Smooth muscle cell of the brain vasculature (primary cell): Measurements from ENCODE around the gene MAD2L2.

Experiments
- DNase-seq: peaks from one replicate; pipeline ENCODE4 v3.0.0-alpha.2; 2012; ENCODE audit warnings: low read depth, low spot score

MAD2L2 gene

DNA sequence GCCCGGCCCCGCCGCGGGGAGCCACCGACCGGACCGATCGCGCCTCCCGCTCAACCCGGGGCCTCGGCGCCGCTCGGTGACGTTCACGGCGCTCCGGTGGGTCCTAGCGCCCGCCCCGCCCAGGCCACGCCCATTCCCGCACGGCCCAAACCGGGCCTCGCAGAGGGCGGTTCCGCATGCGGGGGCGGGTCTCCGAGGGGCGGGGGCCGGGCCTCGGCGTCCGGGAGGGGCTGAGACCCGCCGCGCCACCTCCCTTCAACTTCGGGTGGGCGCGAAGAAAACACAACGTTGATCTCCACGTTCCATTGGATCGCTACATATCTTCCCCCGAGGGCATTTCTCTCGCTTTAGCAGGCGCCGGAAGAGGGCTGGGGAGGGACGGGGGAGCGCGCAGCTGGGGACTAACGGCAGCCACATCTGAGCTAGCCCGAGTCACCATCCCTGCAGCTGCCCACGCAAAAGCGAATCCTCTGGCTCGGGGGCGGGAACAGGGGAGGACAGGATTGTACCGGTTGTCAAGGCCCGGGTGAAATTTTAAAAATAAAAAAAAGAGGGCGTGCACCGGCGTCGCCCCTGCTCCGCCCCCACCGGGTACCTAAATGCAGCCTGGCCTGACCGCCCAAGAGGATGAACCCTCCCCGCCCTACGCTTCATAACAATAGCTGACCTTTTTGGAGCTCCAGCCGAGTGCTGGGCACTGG lies at the start of gene MAD2L2:
Gene MAD2L2 (minus strand): TSS at position 78 of the 701 bp plus-strand sequence. CDS start 547 bp downstream, outside the sequence.
- peak; percentile 36 for DNase-seq

DNA sequence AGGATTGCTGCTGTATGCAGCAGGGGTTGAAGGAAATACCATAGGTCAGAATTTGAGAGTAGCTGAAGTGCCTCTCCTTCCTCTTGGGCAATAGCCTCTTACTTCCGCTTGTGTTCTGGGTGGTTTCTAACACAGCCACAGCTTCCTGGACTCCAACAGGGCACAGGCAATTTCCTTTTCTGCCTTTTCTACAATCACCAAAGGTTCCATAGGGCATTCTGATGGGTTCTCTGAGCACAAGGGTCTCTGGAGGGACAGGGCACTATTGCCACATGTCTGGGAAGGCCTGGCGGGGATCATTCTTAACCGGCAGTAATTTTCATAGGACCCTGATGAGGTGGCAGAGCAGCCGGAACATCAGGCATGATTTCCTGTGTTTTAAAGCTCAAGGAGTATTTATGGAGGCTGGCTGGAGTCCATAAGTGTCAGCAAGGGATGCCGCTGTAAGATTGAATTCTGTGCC lies 49.5 kb upstream of the MAD2L2 start:
- no peak for DNase-seq

DNA sequence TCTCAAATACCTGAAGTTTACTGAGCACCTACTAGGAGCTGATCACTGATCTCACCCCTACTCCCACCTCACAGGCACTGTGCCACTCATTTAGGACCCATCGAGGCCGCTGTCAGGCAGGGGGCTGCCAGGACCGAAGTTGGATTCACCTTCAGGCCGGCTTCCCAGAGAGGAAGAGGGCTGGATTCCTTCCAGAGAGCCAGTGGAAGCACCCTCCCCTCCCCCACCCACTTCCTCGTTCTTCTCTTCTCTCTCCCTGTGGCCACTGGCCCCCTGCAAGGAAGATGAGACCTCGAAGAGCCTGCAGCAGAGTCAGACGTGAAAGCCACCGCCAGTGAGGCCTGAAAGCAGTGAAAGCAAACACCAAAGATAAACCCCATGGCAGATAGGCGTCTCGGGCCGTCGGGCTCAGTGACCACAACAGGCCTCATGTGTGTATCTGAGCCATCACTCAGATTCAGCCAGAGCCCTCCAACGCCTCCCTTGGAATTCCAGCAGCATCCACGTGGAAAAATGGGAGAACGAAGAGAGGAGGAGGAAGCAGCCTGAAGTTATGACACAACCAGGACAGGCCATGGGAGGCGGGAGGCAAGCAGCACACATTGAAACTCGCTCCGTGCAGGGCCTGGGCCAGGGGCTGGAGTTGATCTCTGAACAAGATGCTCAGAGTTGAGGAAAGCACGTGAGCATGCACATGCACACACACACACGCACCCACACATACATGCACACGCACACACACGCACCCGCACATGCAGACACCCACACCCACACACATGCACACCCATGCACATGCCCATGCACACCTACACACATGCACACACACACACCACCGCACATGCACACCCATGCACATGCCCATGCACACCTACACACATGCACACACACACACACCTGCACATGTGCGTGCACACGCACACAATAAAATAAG lies 48.8 kb upstream of the MAD2L2 start:
- no peak for DNase-seq

DNA sequence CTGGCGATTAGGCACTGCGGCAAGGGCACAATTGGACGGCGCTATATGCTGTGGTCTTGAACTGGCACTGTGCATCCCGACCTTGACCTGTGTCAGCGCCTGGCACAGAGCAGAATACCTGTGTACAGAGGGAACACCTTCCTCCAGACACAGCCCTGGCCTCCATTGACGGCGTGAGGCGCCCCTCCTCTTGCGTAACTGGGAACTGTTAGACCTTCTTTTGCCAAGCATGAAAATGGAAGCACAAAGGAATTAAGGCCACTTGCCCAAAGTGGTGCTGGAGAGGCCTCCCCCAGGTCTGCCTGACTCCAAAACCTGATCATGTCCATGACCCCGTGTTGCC lies 48.2 kb upstream of the MAD2L2 start:
- no peak for DNase-seq

DNA sequence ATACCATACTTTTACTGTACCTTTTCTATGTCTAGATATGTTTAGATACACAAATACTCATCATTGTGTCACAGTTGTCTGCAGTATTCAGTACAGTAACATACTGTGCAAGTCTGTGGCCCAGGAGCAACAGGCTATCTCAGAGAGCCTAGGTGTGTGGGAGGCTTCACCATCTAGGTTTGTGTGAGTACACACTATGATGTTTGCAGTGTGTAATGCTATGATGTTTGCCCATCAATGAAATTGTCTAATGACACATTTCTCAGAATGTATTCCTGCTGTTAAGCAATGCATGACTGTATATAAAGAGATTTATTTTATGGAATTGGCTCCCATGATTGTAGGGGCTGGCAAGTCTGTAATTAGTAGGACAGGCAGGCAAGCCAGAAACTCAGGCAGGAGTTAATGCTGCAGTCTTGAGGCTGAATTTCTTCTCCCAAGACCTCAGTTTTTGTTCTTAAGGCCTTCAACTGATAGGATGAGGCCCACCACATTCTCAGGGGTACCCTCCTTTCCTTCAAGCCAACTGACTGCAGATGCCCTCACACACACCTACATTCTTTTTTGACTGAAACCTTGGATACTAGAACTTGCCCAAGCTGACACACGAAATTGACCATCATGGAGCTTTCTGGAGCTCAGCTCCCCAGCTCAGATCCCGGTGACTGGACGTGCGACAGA lies 47.3 kb upstream of the MAD2L2 start:
- no peak for DNase-seq

DNA sequence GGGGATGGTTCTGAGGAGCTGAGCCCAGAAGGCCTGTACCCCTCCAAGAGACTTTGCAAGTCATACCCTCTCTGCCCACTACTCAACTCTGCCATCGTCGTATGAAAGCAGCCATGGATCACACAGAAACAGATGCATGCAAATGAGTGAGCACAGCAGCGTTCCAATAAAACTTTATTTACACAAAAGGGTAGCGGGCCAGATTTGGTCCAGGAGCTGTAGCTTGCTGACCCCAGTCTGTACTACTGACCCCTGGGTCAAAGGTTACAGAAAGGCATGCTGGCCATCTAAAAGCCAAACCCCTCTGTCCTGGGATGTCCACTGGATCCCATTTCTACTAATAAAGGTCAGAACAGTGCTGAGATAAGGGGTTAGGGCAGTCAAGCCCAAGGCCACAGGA lies 46.2 kb upstream of the MAD2L2 start:
- DNase-seq: no peak

GRCh38 chr1:11725616-11726015 lies 44.7 kb upstream of the MAD2L2 start:
- DNase-seq: no peak

GRCh38 chr1:11722538-11722937 lies 41.6 kb upstream of the MAD2L2 start:
- DNase-seq: no peak

DNA sequence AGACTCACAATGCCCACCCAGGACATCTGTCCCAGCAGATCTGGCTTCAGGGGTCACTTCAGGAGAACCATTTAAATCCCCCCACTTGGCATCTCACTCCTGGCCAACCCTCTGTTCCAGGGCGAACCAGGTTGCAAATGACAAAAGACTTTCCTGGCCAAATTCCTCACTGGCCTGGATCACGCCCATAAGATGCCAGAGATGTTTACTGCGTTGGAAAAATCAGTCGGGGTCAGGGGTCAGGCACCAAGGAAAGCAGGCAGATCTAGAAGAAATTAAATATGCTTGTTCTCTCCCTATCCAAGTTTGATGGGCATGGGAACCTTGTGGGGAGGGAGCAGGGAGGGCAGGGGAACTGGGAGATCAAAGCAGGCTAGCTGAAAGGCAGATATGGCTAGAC lies 40.4 kb upstream of the MAD2L2 start:
- no peak for DNase-seq

- no peak for DNase-seq
Observed at GRCh38 chr1:11720525-11720924, 39.6 kb upstream of the MAD2L2 start.

DNA sequence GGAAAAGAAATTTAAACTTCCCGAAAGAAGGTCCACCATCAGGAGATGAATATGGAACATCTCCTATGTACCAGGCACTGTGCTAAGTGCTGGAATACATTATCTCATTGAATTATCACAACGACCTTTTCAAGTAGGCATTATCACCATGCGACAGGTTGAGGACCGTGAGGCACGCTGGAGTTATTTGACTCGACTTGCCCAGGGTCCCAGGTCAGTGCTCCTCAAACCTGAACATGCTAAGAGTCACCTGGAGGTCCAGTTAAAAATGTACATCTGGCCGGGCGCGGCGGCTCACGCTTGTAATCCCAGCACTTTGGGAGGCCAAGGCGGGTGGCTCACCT lies 39.1 kb upstream of the MAD2L2 start:
- DNase-seq: no peak

- DNase-seq: peak; percentile 32
Observed at GRCh38 chr1:11719313-11720032, 38.5 kb upstream of the MAD2L2 start.

DNA sequence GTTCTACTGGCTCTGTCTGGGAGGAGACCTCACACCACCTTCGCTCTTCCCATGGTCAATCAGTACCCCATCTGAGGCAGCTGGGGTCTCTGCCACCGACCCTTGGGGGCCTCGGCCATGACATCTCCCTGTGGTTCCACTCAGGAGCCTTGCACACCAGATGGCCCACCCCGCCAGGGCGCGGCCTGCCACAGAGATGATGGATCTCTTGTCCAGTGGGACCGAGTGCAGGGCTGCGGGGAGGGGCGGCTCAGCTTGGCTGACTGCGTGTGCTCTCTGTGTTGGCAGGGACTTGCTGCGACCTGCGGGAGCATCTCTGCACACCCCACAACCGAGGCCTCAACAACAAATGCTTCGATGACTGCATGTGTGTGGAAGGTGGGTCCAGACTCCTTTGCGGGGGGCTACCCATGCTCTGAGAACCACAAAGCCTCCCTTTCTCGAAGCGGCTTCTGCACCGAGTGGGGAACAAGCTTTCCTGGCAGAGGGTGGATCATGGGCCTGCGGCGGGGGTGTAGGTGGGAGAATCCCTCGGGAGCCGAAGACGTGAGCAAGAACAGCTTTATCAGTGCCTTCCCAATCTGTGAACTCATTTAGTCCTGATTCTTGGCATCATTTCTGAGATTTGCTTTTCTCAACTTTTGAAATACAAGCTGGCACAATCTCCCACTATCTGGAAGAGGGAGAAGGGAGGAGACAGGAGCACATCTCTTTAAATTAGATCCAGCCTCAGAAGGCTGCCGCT lies 34.1 kb upstream of the MAD2L2 start:
- DNase-seq: no peak

DNA sequence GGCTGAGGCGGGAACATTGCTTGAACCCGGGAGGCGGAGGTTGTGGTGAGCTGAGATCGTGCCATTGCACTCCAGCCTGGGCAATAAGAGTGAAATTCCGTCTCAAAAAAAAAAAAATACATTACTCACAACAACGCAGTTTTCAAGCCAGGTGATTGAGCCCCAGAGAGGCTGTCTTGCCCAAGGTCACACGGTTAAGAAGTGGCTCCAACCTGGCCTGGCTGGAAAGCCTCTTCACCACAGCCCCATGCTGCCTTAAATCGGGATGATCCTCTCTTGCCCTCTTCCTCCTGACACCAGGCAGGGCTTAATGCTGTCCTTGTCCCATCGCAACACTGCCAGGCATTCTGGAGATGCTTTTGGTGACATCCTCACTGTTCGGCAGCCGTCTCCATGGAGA lies 32.1 kb upstream of the MAD2L2 start:
- no peak for DNase-seq

GRCh38 chr1:11712285-11712684 lies 31.3 kb upstream of the MAD2L2 start:
- DNase-seq: no peak

DNA sequence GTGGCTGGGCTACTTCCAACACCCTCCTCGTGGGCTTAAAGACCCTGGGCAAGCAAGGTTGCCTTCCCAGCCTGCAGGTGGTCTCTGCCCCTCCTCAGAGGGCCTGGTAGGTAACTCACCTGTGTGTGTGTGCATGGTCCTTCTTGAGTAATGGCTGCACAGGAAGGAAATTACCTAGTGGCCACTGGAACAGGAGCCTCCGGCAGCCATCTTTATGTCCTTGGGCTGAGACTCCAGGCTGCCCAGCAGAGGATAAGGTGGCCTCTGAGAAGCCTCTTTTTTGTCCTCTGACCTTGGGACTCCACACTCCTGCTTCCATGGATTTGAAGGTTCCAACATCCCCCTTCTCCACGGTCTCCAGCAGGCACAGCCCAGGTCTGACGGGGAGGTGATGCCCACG lies 30.5 kb upstream of the MAD2L2 start:
- no peak for DNase-seq

DNA sequence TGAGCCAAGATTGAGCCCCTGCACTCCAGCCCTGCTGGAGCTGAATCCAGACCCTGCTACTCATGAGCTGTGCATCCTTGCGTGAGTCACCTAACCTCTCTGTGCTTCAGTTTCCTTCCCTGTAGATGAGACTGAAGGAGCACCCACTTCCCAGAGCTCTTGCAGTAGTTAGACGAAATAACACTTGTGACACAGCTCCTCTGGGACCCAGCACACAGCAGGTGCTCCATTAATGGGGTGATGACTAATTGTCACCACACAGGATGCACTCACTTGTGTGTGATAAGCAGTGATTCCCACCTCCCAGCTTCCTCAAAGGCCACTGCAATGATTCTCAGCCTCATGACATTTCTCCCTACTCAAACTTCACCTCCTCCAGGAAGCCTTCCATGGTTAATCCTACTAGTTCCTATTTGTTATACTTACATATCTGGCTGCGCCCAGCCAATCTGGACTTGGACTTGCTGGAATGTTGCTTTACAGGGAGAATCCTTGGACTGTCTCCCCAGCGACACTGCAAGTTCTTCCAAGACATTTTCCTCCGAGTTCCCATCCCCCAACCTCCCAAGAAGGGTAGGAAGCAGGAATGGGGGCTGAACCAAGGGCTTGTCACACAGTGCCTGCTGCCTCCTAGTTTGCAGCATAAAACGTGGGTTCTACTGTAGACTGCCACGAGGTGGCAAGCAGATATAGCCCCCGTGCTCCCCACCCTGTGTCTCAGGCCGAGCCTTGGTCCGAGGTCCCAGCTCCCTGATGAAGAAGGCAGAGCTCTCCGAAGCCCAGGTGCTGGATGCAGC lies 27.8 kb upstream of the MAD2L2 start:
- no peak for DNase-seq

DNA sequence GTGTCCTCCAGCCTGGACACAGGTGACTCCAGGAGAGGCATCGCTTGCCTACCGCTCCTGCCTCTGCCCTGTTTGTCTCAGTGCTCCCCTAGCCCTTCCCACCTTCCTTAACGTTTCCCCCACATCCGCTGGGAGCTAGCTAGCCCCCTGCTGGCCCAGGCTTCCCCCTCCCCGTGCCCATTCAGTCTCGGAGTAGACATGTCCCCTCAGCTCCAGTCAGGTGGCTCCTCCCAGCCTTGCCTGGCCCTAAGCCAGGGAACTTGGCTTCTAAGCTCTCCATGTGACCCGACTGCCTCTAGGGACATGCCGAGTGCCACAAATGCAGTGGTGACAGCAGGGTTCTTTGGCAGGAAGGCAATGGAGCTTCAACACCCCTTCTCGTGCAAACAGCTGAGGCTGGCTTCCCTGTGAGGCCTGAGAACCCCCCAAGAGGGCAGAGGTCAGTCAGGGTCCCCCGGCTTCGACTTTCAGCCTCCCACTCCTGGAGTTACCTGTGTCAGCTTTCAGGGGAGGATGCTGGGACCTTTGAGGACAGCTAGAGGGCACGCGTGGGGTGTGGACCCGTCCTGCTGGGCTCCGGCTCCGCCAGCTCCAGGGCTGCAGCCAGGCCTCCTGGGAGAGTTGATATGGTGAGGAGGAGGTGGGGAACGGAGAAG lies 26.8 kb upstream of the MAD2L2 start:
- no peak for DNase-seq

GRCh38 chr1:11706292-11706691 lies 25.3 kb upstream of the MAD2L2 start:
- DNase-seq: no peak

- DNase-seq: no peak
Observed at GRCh38 chr1:11705596-11705995, 24.6 kb upstream of the MAD2L2 start.
